ENCODE results near the gene ALOX15B.

DNA sequence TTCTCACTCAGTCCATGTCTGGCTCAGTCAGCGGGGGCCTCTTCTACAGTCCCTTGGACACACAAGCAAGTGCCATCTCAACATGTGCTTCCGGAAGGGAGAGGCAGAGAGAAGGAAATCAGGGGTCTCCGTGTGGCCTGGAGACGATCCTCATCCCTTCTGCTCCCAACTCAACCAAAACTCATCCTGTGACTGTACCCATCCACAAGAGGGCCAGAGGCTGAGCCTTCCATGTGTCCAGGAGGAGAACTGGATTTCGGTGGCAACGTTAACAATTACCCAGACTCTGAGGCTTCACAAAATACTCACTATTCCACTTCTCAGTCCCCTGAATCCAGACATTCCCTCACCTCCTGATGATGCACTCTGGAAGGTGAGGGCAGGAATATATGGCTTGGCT is 56.5 kb downstream of the ALOX15B start:
- TF ChIP-seq EZH2 (IDR thresholded peaks at IDR 0.05; ENCODE audit: insufficient read depth, poor library complexity, severe bottlenecking) (no peak), EZH2phosphoT487 (IDR thresholded peaks at IDR 0.05; ENCODE audit: insufficient read depth, low read depth) (no peak)
